OCI-LY7 (cell line): ENCODE results near the gene LRRC7. TPM values are rescaled to one million over a fixed set of nuclear protein-coding genes. Genes with fewer than 3 reads are reported as not detected.

Experiments used
- BruUV-seq: library from RNA; stranded (reverse); fragments of 400-500 nt; replicated peaks from 2 replicates; lab custom pipeline; 2021; lab: Mats Ljungman, UMichigan
- CTCF ChIA-PET: fragments of 300-600 bp; sonication (Branson Sonifier 250); formaldehyde crosslinking; loops from one replicate; lab custom pipeline; 2022; ENCODE audit warnings: antibody characterized with exemption; ENCODE audit not compliant: unreplicated experiment; lab: Charles Lee
- POLR2A ChIA-PET: fragments of 300-600 bp; sonication (Branson Sonifier 250); formaldehyde crosslinking; loops from one replicate; lab custom pipeline; 2022; ENCODE audit warnings: antibody characterized with exemption; lab: Charles Lee
- DNase-seq: peaks from one replicate; pipeline ENCODE4 v3.0.0-alpha.2; 2015; ENCODE audit warnings: low spot score
- H2AFZ ChIP-seq: fragments of 200-600 bp; sonication (generic), shearing (Covaris generic); 2 replicates; pipeline ENCODE4 v1.6.1; 2014; ENCODE audit warnings: mild to moderate bottlenecking, antibody characterized with exemption, low read length, moderate library complexity
- H3K27ac ChIP-seq: fragments of 200-600 bp; sonication (generic); 2 replicates; pipeline ENCODE4 v1.5.1; 2014; ENCODE audit warnings: mixed run types, low read depth, mild to moderate bottlenecking, moderate library complexity, low read length, inconsistent platforms; ENCODE audit not compliant: poor library complexity, severe bottlenecking
- H3K36me3 ChIP-seq: fragments of 200-600 bp; sonication (generic); 2 replicates; pipeline ENCODE4 v1.6.1; 2014; ENCODE audit warnings: mild to moderate bottlenecking, antibody characterized with exemption, low read length, moderate library complexity, mixed read lengths; ENCODE audit not compliant: insufficient read depth
- H3K4me1 ChIP-seq: fragments of 200-600 bp; sonication (generic); 2 replicates; pipeline ENCODE4 v1.5.1; 2014; ENCODE audit warnings: mild to moderate bottlenecking, low read length; ENCODE audit not compliant: insufficient read depth, poor library complexity, severe bottlenecking
- H3K4me2 ChIP-seq: fragments of 200-600 bp; sonication (generic); 2 replicates; pipeline ENCODE4 v1.6.1; 2014; ENCODE audit warnings: mild to moderate bottlenecking, low read length
- H3K4me3 ChIP-seq: fragments of 200-600 bp; sonication (generic); 2 replicates; pipeline ENCODE4 v1.5.1; 2014; ENCODE audit warnings: mild to moderate bottlenecking, low read depth, low read length; ENCODE audit not compliant: poor library complexity, severe bottlenecking
- H3K79me2 ChIP-seq: fragments of 200-600 bp; sonication (generic); 2 replicates; pipeline ENCODE4 v1.6.1; 2016; ENCODE audit warnings: low read depth, mild to moderate bottlenecking, low read length, moderate library complexity, mixed read lengths; ENCODE audit not compliant: insufficient read depth
- H3K9me2 ChIP-seq: fragments of 200-600 bp; sonication (generic); 2 replicates; pipeline ENCODE4 v1.6.1; 2016; ENCODE audit warnings: mild to moderate bottlenecking, low read length, mixed read lengths; ENCODE audit not compliant: insufficient read depth
- H3K9me3 ChIP-seq: fragments of 200-600 bp; sonication (generic); 2 replicates; pipeline ENCODE4 v1.6.1; 2014; ENCODE audit warnings: mild to moderate bottlenecking, mixed run types, low read length, mixed read lengths
- H4K20me1 ChIP-seq: fragments of 200-600 bp; sonication (generic); 2 replicates; pipeline ENCODE4 v1.6.1; 2014; ENCODE audit warnings: mild to moderate bottlenecking, antibody characterized with exemption, low read length, moderate library complexity, mixed read lengths; ENCODE audit not compliant: insufficient read depth
- CTCF ChIP-seq: fragments of 200-600 bp; sonication (generic); conservative IDR thresholded peaks from 2 replicates; pipeline ENCODE4 v1.5.1; 2014; ENCODE audit warnings: mild to moderate bottlenecking, antibody characterized with exemption, low read length, moderate library complexity, mixed read lengths
- EZH2phosphoT487 ChIP-seq: fragments of 200-600 bp; sonication (generic); IDR thresholded peaks from 2 replicates; pipeline ENCODE4 v1.6.1; 2018; ENCODE audit warnings: low read depth, borderline replicate concordance, mild to moderate bottlenecking, mixed run types, antibody characterized with exemption, low read length, moderate library complexity, mixed read lengths
- intact Hi-C: fragments of 100-400 bp; cut with micrococcal nuclease; formaldehyde crosslinking; loops from one replicate; pipeline ENCODE4 v1.10.0; 2022; ENCODE audit not compliant: unreplicated experiment
- total RNA-seq, 2 experiments: library from RNA; depleted of rRNA in 1 of 2; stranded (reverse); fragments of >200 nt in 1 of 2; shearing (Covaris generic) in 1 of 2; gene quantifications; 2 replicates each; pipeline ENCODE4 v1.2.3, GENCODE V29; 2014 to 2022

LRRC7 gene
- total RNA-seq, 2 experiments from 2014 or later, result not detected

GRCh38 chr1:69611316-69611715 lies 43.6 kb downstream of the LRRC7 start:
- BruUV-seq, result no TSS peak
- Histone ChIP-seq H3K4me1 (no peaks in the 10 kb centered on the region), H3K9me2 (no peaks in the 10 kb centered on the region), H3K79me2 (no peaks in the 10 kb centered on the region), H3K4me3 (no peak overlapping the region), H4K20me1 (no peaks in the 10 kb centered on the region), H3K9me3 (no peaks in the 10 kb centered on the region), H3K27ac (no peak overlapping the region), H2AFZ (no peak overlapping the region), H3K4me2 (no peak overlapping the region), H3K36me3 (no peaks in the 10 kb centered on the region)
- TF ChIP-seq CTCF, result no peak
- POLR2A ChIA-PET, result interaction anchor here (0.9 kb wide), 1 partner anchor 9 kb away, joined by 3 read pairs; no protein-coding TSS in a partner anchor
- CTCF ChIA-PET, result no interaction called here
- no peak for DNase-seq
- intact Hi-C loops, result no loop called here

- no peak overlapping the region for H2AFZ ChIP-seq
- CTCF ChIA-PET, result no interaction called here
- H3K9me3 ChIP-seq, result no peaks in the 10 kb centered on the region
- H3K4me1 ChIP-seq, result no peaks in the 10 kb centered on the region
- no peaks in the 10 kb centered on the region for H3K36me3 ChIP-seq
- H3K27ac ChIP-seq, result no peak overlapping the region
- no peak overlapping the region for H3K4me2 ChIP-seq
- no peaks in the 10 kb centered on the region for H3K9me2 ChIP-seq
- BruUV-seq, result no TSS peak
- H3K4me3 ChIP-seq, result no peak overlapping the region
- intact Hi-C loops, result no loop called here
- H3K79me2 ChIP-seq, result no peaks in the 10 kb centered on the region
- DNase-seq, result no peak
- POLR2A ChIA-PET, result no interaction called here
- no peak for TF ChIP-seq CTCF
- no peak for TF ChIP-seq EZH2phosphoT487
- no peaks in the 10 kb centered on the region for H4K20me1 ChIP-seq
Observed at GRCh38 chr1:69613414-69613813, 45.7 kb downstream of the LRRC7 start.

GRCh38 chr1:69638673-69639072 lies 71.0 kb downstream of the LRRC7 start:
- Histone ChIP-seq H3K79me2 (no peaks in the 10 kb centered on the region), H2AFZ (no peak overlapping the region), H3K4me2 (no peak overlapping the region), H3K4me3 (no peak overlapping the region), H3K9me2 (no peaks in the 10 kb centered on the region), H4K20me1 (no peaks in the 10 kb centered on the region), H3K4me1 (no peaks in the 10 kb centered on the region), H3K36me3 (no peaks in the 10 kb centered on the region), H3K9me3 (no peaks in the 10 kb centered on the region), H3K27ac (no peak overlapping the region)
- no peak for DNase-seq
- intact Hi-C loops, result no loop called here
- TF ChIP-seq CTCF (no peak), EZH2phosphoT487 (no peak)
- BruUV-seq, result no TSS peak
- CTCF ChIA-PET, result no interaction called here
- POLR2A ChIA-PET, result no interaction called here
